ENCODE results near the gene ATXN7L3B. TPM values are rescaled to one million over a fixed set of nuclear protein-coding genes. Genes with fewer than 3 reads are reported as not detected.

ATXN7L3B gene
- total and polyA plus RNA-seq, 9 of the 15 experiments (the other 6 are each of a cell fraction or from before 2014, with no cell fraction given): 10.3 to 40.5 (median 31.0) TPM

DNA sequence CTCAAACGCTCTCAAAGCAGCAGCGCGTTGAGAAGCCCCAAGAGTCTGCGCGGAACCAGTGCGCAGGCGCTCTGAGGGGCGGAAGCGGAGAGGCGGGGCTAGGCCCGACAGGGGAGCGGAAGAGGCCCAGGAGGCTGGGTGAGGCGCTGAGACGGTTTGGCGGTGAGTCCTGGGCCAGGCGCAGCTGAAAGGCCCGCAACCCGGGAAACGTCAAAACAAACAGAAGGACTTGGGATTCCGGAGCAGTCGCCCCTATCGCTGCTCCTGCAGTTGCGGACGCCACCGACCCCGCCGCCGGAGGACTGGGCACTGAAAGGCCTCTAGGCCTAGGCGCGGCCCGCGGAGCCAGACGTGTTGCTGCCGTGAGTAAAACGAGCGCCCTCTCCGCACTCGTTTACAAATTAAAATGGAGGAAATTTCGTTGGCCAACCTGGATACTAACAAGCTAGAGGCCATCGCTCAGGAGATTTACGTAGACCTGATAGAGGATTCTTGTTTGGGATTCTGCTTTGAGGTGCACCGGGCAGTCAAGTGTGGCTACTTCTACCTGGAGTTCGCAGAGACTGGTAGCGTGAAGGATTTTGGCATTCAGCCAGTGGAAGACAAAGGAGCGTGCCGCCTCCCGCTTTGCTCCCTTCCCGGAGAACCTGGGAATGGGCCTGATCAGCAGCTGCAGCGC, at the start of gene ATXN7L3B (continued):
- TF ChIP-seq, protein P1, sequence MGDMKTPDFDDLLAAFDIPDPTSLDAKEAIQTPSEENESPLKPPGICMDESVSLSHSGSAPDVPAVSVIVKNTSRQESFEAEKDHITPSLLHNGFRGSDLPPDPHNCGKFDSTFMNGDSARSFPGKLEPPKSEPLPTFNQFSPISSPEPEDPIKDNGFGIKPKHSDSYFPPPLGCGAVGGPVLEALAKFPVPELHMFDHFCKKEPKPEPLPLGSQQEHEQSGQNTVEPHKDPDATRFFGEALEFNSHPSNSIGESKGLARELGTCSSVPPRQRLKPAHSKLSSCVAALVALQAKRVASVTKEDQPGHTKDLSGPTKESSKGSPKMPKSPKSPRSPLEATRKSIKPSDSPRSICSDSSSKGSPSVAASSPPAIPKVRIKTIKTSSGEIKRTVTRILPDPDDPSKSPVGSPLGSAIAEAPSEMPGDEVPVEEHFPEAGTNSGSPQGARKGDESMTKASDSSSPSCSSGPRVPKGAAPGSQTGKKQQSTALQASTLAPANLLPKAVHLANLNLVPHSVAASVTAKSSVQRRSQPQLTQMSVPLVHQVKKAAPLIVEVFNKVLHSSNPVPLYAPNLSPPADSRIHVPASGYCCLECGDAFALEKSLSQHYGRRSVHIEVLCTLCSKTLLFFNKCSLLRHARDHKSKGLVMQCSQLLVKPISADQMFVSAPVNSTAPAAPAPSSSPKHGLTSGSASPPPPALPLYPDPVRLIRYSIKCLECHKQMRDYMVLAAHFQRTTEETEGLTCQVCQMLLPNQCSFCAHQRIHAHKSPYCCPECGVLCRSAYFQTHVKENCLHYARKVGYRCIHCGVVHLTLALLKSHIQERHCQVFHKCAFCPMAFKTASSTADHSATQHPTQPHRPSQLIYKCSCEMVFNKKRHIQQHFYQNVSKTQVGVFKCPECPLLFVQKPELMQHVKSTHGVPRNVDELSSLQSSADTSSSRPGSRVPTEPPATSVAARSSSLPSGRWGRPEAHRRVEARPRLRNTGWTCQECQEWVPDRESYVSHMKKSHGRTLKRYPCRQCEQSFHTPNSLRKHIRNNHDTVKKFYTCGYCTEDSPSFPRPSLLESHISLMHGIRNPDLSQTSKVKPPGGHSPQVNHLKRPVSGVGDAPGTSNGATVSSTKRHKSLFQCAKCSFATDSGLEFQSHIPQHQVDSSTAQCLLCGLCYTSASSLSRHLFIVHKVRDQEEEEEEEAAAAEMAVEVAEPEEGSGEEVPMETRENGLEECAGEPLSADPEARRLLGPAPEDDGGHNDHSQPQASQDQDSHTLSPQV (IDR thresholded peaks at IDR 0.05): no peak
- TF ChIP-seq ARID3A (IDR thresholded peaks at IDR 0.05; ENCODE audit: borderline replicate concordance, low read depth, low read length) (no peak), MEIS2 (IDR thresholded peaks at IDR 0.05; ENCODE audit: partially characterized antibody) (peak; percentile 72), MIER1 (IDR thresholded peaks at IDR 0.05; ENCODE audit: low read depth) (0 out of 2 replicates have a peak, but pooled peaks have one; percentile 20), HINFP (tag; conservative IDR thresholded peaks at IDR 0.05; ENCODE audit: low read depth) (0 out of 2 replicates have a peak, but pooled peaks have one; percentile 32), ZNF830 (CRISPR knock-in tag; IDR thresholded peaks at IDR 0.05) (no peak), FOXJ3 (CRISPR knock-in tag; IDR thresholded peaks at IDR 0.05) (peak; percentile 62), POLR2B (IDR thresholded peaks at IDR 0.05; ENCODE audit: low read depth, partially characterized antibody) (peak; percentile 80)
- TF ChIP-seq, protein P2, sequence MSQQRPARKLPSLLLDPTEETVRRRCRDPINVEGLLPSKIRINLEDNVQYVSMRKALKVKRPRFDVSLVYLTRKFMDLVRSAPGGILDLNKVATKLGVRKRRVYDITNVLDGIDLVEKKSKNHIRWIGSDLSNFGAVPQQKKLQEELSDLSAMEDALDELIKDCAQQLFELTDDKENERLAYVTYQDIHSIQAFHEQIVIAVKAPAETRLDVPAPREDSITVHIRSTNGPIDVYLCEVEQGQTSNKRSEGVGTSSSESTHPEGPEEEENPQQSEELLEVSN (IDR thresholded peaks at IDR 0.05; ENCODE audit: borderline replicate concordance in 1 of 2, extremely low read depth in 1 of 2, insufficient read depth in 1 of 2, insufficient read length in 1 of 2, low read depth in 1 of 2, low read length in 1 of 2, poor library complexity in 1 of 2, severe bottlenecking in 1 of 2): peak in 1 of 2 experiments; percentile 48
- TF ChIP-seq, protein P3, sequence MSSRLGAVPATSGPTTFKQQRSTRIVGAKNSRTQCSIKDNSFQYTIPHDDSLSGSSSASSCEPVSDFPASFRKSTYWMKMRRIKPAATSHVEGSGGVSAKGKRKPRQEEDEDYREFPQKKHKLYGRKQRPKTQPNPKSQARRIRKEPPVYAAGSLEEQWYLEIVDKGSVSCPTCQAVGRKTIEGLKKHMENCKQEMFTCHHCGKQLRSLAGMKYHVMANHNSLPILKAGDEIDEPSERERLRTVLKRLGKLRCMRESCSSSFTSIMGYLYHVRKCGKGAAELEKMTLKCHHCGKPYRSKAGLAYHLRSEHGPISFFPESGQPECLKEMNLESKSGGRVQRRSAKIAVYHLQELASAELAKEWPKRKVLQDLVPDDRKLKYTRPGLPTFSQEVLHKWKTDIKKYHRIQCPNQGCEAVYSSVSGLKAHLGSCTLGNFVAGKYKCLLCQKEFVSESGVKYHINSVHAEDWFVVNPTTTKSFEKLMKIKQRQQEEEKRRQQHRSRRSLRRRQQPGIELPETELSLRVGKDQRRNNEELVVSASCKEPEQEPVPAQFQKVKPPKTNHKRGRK (tag; IDR thresholded peaks at IDR 0.05): no peak
- TF ChIP-seq, protein P4, sequence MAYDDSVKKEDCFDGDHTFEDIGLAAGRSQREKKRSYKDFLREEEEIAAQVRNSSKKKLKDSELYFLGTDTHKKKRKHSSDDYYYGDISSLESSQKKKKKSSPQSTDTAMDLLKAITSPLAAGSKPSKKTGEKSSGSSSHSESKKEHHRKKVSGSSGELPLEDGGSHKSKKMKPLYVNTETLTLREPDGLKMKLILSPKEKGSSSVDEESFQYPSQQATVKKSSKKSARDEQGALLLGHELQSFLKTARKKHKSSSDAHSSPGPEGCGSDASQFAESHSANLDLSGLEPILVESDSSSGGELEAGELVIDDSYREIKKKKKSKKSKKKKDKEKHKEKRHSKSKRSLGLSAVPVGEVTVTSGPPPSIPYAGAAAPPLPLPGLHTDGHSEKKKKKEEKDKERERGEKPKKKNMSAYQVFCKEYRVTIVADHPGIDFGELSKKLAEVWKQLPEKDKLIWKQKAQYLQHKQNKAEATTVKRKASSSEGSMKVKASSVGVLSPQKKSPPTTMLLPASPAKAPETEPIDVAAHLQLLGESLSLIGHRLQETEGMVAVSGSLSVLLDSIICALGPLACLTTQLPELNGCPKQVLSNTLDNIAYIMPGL (CRISPR knock-in tag; IDR thresholded peaks at IDR 0.05): 0 out of 2 replicates have a peak, but pooled peaks have one; percentile 65
